ENCODE data around the gene TREM1. TPM values are rescaled to one million over a fixed set of nuclear protein-coding genes. Genes with fewer than 3 reads are reported as not detected.
A peak's percentile ranks its signal among the peaks of the same experiment; 100 is the strongest.
"Not testable (repeated sequence)": the region's sequence is repeated elsewhere in the genome, so short reads cannot be mapped to it uniquely, and the experiment has no call there.

TREM1 gene
- total RNA-seq, 2 experiments from 2014 or later, result 0.62 to 0.86 TPM

DNA sequence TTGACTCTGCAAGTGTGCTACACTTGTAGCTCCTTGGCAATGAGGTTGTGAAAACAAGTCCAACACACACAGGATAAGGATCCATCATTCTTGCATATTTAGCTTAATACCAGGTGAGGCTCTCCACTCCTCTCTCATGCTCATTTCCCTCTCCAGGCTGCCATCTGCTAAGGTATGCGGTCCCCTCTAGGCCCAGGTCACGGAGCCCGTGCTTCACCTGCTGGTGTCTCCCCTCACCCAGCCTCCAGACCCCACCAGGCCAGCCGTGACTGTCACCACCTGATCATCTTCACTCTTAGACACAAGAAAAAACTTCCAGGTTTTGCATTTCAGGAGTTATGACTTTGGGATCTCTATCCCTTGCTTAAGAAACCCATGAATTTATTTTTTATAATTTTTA is 34.7 kb upstream of the TREM1 start:
- peaks cover 15% of the 10 kb centered on the region for H3K4me1 Mint-ChIP-seq
- no peaks in the 10 kb centered on the region for H3K9me3 Mint-ChIP-seq (ENCODE audit: low read depth)
- H3K27ac Mint-ChIP-seq, result no peak overlapping the region
- intact Hi-C loops (cut with DNase I, micrococcal nuclease), result no loop called here
- DNase-seq (no peak), ATAC-seq (no peak)
- H3K4me3 Mint-ChIP-seq, result no peak overlapping the region
- ChIA-PET POLR2A (interaction anchor here (0.7 kb wide), 1 partner anchor 106 kb away, joined by 5 read pairs; no protein-coding TSS in a partner anchor), CTCF (interaction anchor here (0.8 to 8.9 kb wide), 9 partner anchors 13 to 291 kb away, joined by 3 to 76 read pairs (median 4); no protein-coding TSS in a partner anchor)
- no peaks in the 10 kb centered on the region for H3K36me3 Mint-ChIP-seq (ENCODE audit: low read depth)
- peaks cover 5% of the 10 kb centered on the region for H3K27me3 Mint-ChIP-seq

DNA sequence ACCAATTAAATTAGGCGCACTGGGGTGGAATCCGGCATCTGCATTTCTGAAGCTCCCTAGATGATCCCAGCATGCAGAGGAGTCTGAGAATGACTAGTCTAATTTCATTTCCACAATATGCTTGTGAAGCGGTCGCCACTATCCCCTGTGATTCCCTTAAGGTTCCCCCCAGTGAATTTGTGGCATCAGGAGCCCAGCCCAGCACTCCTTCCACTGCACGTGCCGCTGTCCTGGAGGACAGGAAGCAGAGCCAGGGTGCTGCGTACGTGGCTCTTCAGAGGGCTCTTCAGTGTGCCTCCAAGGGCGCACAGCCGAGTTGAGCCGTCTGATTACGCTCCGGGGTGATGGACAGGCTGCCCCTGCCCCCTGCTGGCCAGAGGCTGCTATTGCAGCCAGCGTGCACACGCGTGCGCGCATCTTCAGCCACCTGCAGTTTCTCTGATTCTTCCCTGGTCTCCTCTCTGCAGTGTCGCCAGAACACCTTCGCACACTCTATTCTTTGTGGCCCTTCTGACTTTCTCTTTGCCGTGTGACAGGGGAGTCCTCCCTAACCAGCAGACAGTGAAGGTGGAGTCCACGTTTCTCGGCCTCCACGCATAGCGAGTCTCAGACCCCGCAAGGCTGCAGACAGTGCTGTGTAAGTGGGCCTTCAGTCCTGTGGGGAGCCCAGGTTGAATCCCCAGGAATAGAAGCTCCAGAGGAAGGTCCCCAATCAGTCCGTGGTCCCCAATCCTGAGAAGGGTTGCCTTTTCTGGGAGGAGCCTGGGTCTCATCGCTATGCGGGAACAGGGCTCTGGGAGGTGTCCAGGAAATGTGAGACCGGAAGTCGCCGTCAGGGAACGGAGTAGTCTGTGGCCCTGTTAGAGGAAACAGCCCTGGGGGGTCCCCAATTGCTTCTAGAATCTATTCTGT is 32.4 kb upstream of the TREM1 start:
- ChIA-PET POLR2A (no interaction called here), CTCF (interaction anchor here (0.5 to 8.9 kb wide), 26 partner anchors 8 to 985 kb away, joined by 3 to 76 read pairs (median 4); no protein-coding TSS in a partner anchor)
- Mint-ChIP-seq H3K4me1 (peaks cover 15% of the 10 kb centered on the region), H3K9me3 (ENCODE audit: low read depth) (no peaks in the 10 kb centered on the region), H3K27me3 (peaks cover 9% of the 10 kb centered on the region), H3K4me3 (peak overlapping the region; percentile 50), H3K27ac (peak overlapping the region; percentile 72), H3K36me3 (ENCODE audit: low read depth) (no peaks in the 10 kb centered on the region)
- DNase-seq (peak; percentile 91), ATAC-seq (peak; percentile 95)
- intact Hi-C loops (cut with DNase I, micrococcal nuclease), result loop anchor here (1.0 to 5.0 kb wide), 11 partner anchors 13 to 313 kb away; partner anchors contain the start of genes NFYA (in 2 of the 2) and OARD1 (in 2 of the 2)

DNA sequence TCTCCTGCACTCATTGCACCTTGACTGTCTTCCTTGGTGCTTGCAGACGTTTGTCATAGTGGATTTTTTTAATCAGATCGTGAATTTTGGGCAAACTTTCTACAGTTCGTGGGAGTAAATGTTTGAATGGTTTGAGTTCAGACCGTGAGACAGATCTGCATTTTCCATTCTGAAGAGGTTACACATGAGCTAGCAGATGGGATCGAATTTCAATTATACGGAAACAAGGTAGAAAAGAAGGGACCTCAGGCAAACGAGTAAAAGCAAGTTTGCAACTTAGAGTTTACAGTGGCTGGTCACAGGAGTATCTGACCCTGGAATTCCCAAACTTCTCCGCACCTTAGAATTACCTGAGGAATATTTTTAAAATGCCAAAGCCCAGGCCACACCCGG is 31.8 kb upstream of the TREM1 start:
- DNase-seq, result no peak
- ATAC-seq, result no peak
- Mint-ChIP-seq H3K27ac (no peak overlapping the region), H3K9me3 (ENCODE audit: low read depth) (no peaks in the 10 kb centered on the region), H3K27me3 (peaks cover 9% of the 10 kb centered on the region), H3K4me1 (peaks cover 15% of the 10 kb centered on the region), H3K4me3 (no peak overlapping the region), H3K36me3 (ENCODE audit: low read depth) (no peaks in the 10 kb centered on the region)
- intact Hi-C loops (cut with DNase I, micrococcal nuclease), result loop anchor here (1.0 to 5.0 kb wide), 9 partner anchors 13 to 312 kb away; partner anchors contain the start of genes NFYA (in 2 of the 2) and OARD1 (in 2 of the 2)
- ChIA-PET CTCF (interaction anchor here (0.5 to 8.9 kb wide), 11 partner anchors 10 to 226 kb away, joined by 3 to 76 read pairs (median 4); no protein-coding TSS in a partner anchor), POLR2A (no interaction called here)

DNA sequence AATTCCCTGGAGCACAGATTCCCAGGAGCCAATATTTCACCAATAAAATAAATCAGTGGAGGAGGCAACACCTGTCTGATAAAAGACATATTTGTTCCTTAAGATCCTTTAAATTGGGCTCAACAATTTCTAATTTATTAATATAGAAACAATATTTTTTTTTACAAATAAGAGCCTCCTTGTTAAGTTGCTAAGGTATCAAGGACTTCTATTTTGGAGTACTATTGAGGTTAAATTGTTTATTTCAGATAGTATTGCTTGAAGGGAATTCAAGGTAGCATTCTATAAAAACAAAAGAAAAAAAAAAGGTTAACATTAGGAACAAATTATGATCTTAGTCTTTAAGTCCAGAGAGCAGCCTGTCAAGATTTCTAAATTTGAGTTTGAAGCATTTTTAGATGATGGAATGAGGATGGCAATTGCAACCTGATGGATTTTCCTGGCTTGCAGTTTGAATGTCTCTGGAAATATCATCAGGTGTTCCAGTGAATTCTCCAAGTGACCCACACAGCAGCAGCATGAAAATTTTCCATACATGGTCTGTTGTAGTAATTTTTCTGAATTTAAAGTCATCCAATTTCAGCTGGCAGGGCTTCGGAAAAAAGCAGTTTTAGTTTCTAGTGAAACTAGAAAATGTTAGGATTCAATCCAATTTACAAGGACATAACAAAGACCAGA is 29.6 kb upstream of the TREM1 start:
- CTCF ChIA-PET, result interaction anchor here (1.0 to 8.9 kb wide), 5 partner anchors 10 to 134 kb away, joined by 4 to 76 read pairs (median 5); no protein-coding TSS in a partner anchor
- peaks cover 9% of the 10 kb centered on the region for H3K27me3 Mint-ChIP-seq
- ATAC-seq, result no peak
- H3K9me3 Mint-ChIP-seq (ENCODE audit: low read depth), result no peaks in the 10 kb centered on the region
- H3K4me1 Mint-ChIP-seq, result peaks cover 15% of the 10 kb centered on the region
- POLR2A ChIA-PET, result no interaction called here
- intact Hi-C loops (cut with DNase I, micrococcal nuclease), result loop anchor here (5.0 kb wide), 4 partner anchors 224 to 309 kb away; partner anchors contain the start of genes NFYA (in 1 of the 2) and OARD1 (in 1 of the 2)
- H3K36me3 Mint-ChIP-seq (ENCODE audit: low read depth), result no peaks in the 10 kb centered on the region
- H3K4me3 Mint-ChIP-seq, result no peak overlapping the region
- no peak for DNase-seq
- H3K27ac Mint-ChIP-seq, result no peak overlapping the region

DNA sequence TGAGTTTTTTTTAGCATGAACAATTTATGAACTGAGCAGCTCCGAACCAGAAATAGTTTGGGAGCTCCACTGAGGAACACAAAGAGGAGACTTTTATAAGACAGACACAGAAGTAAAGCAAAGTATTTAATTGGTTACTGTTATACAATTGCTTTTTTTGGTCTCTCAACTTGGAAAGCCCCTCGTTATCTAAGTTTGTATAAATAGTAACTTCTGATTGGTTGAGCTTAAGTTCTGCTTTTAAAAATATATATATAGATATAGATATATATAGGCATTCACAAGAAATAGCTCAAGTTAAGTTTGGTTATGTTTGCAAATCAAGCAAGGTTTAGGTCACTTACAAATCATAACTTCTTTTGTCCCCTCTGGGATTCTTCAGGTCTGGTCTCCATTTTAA is 28.7 kb upstream of the TREM1 start:
- intact Hi-C loops (cut with DNase I, micrococcal nuclease), result loop anchor here (5.0 kb wide), 4 partner anchors 223 to 308 kb away; partner anchors contain the start of genes NFYA (in 1 of the 2) and OARD1 (in 1 of the 2)
- Mint-ChIP-seq H3K4me1 (peaks cover 15% of the 10 kb centered on the region), H3K27ac (no peak overlapping the region), H3K9me3 (ENCODE audit: low read depth) (no peaks in the 10 kb centered on the region), H3K36me3 (ENCODE audit: low read depth) (no peaks in the 10 kb centered on the region), H3K4me3 (no peak overlapping the region), H3K27me3 (peaks cover 9% of the 10 kb centered on the region)
- ChIA-PET CTCF (interaction anchor here (0.9 to 8.9 kb wide), 6 partner anchors 9 to 133 kb away, joined by 3 to 76 read pairs (median 4); no protein-coding TSS in a partner anchor), POLR2A (no interaction called here)
- DNase-seq, result no peak
- ATAC-seq, result no peak

DNA sequence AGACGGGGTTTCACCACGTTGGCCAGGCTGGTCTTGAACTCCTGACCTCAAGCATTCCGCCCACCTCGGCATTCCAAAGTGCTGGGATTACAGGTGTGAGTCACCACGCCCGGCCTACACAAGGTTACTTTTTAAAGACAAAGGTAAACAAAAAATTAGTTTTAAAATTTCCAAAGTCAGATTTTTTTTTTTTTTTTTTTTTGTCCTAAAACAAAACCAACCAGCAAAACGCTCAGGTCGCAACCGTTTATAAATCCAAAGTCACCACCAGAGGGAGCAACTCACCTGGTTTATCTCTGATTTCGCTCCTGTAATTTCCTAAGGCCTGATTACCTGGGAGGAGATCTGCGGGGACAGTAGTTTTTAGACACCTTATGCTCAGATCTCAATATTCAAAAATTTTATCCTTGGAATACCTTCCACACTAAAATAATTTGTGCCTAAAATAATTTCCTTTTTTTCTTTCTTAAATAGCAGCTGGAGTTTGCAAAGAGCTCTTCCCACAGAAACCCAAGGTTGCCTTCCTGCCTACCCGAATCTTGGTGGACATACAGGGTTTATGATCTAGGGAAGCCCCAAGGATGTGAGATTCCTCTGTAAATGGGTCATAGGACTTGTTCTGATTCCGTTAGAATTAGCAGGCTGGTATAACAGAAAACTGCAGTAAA is 19.8 kb upstream of the TREM1 start:
- intact Hi-C loops (cut with DNase I, micrococcal nuclease), result loop anchor here in 1 of 2 experiments (1.0 kb wide), 2 partner anchors 13 to 62 kb away; no protein-coding TSS in a partner anchor
- ChIA-PET POLR2A (interaction anchor here (0.7 kb wide), 1 partner anchor 28 kb away, joined by 3 read pairs; no protein-coding TSS in a partner anchor), CTCF (interaction anchor here (0.6 to 5.5 kb wide), 22 partner anchors 8 to 524 kb away, joined by 3 to 76 read pairs (median 5); partner anchors contain the start of genes NCR2 and TREML2)
- Mint-ChIP-seq H3K4me1 (peaks cover 9% of the 10 kb centered on the region), H3K4me3 (no peak overlapping the region), H3K27me3 (no peaks in the 10 kb centered on the region), H3K9me3 (ENCODE audit: low read depth) (no peaks in the 10 kb centered on the region), H3K36me3 (ENCODE audit: low read depth) (no peaks in the 10 kb centered on the region), H3K27ac (no peak overlapping the region)
- DNase-seq (peak; percentile 59), ATAC-seq (no peak)

DNA sequence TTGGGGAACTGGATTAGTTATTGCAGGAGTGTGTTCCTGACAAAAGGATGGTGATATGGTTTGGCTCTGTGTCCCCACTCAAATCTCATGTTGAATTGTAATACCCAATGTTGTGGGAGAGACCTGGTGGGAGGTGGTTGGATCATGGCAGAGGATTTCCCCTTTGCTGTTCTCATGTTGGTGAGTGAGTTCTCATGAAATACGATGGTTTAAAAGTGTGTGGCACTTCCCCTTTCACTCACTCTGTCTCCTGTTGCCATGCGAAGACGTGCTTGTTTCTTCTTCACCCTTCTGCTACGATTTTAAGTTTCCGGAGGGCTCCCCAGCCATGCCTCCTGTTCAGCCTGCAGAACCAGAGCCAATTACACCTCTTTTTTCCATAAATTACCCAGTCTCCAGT is 16.2 kb upstream of the TREM1 start:
- Mint-ChIP-seq H3K9me3 (ENCODE audit: low read depth) (peaks cover 5% of the 10 kb centered on the region), H3K27ac (no peak overlapping the region), H3K4me1 (peaks cover 36% of the 10 kb centered on the region), H3K27me3 (no peaks in the 10 kb centered on the region), H3K36me3 (ENCODE audit: low read depth) (no peaks in the 10 kb centered on the region), H3K4me3 (no peak overlapping the region)
- intact Hi-C loops (cut with DNase I, micrococcal nuclease), result no loop called here
- DNase-seq (no peak), ATAC-seq (no peak)
- CTCF ChIA-PET, result no interaction called here
- POLR2A ChIA-PET, result no interaction called here

DNA sequence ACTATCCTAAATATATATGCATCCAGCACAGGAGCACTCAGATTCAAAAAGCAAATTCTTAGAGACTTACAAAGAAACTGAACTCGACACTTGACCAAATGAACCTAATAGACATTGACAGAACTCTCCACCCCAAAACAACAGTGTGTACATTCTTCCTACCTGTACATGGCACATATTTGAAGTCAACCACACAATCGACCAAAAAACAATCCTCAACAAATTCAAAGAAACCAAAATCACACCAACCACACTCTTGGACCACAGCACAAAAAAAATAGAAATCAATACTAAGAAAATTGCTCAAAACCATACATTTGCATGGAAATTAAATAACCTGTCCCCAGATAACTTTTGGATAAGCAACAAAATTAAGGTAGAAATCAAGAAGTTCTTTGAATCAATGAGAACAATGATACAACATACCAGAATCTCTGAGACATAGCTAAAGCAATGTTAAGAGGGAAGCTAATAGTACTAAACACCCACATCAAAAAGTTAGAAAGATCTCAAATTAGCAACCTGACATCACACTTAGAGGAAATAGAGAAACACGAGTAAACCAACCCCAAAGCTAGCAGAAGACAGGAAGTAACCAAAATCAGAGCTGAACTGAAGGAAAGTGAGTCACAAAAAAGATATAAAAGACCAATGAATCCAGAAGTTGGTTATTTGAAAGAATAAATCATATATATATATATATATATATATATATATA is 12.5 kb upstream of the TREM1 start:
- intact Hi-C loops (cut with DNase I, micrococcal nuclease), result loop anchor here in 1 of 2 experiments (2.0 to 5.0 kb wide), 2 partner anchors 100 to 227 kb away; partner anchors contain the start of genes NFYA and OARD1
- peak overlapping the region; percentile 24 for H3K4me3 Mint-ChIP-seq
- peak; percentile 83 for ATAC-seq

DNA sequence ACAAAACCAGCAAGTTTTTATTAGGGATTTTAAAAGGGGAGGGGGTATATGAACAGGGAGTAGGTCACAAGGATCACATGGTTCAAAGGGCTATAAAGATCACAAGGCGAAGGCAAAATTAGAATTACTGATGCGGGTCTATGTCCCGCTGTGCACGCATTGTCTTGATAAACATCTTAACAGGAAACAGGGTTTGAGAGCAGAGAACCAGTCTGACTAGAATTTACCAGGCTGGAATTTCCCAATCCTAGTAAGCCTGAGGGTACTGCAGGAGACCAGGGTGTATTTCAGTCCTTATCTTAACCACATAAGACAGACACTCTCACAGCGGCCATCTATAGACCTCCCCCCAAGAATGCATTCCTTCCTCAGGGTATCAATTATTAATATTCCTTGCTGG is 10.8 kb upstream of the TREM1 start:
- peaks cover 17% of the 10 kb centered on the region for H3K9me3 Mint-ChIP-seq (ENCODE audit: low read depth)
- DNase-seq; H3K36me3 Mint-ChIP-seq (ENCODE audit: low read depth); H3K27me3 Mint-ChIP-seq; POLR2A ChIA-PET; ATAC-seq; H3K4me3 Mint-ChIP-seq; H3K27ac Mint-ChIP-seq: not testable (repeated sequence)
- intact Hi-C loops (cut with DNase I, micrococcal nuclease), result loop anchor here in 1 of 2 experiments (5.0 kb wide), 1 partner anchor 225 kb away; the partner anchor contains the start of genes NFYA and OARD1
- H3K4me1 Mint-ChIP-seq, result peaks cover 52% of the 10 kb centered on the region
- CTCF ChIA-PET, result interaction anchor here (0.6 to 3.8 kb wide), 4 partner anchors 10 to 325 kb away, joined by 3 to 21 read pairs (median 3); no protein-coding TSS in a partner anchor

More for the DNA sequence above, 12.5 kb upstream of the TREM1 start:
- CTCF ChIA-PET, result interaction anchor here (0.6 to 3.8 kb wide), 10 partner anchors 9 to 195 kb away, joined by 3 to 21 read pairs (median 4); no protein-coding TSS in a partner anchor
- Mint-ChIP-seq H3K36me3 (ENCODE audit: low read depth) (no peaks in the 10 kb centered on the region), H3K4me1 (peaks cover 57% of the 10 kb centered on the region), H3K27me3 (peaks cover 3% of the 10 kb centered on the region), H3K9me3 (ENCODE audit: low read depth) (peaks cover 17% of the 10 kb centered on the region), H3K27ac (peak overlapping the region; percentile 84)
- no peak for DNase-seq
- POLR2A ChIA-PET, result interaction anchor here (0.7 kb wide), 1 partner anchor 37 kb away, joined by 6 read pairs; no protein-coding TSS in a partner anchor

All from activated CD4-positive, alpha-beta T cell treated with anti-CD3 and anti-CD28 coated beads for 36 hours (primary cell).